Activated CD4-positive, alpha-beta memory T cell treated with anti-CD3 and anti-CD28 coated beads for 36 hours (primary cell): ENCODE measurements around the gene FLT3. TPM values are rescaled to one million over a fixed set of nuclear protein-coding genes. Genes with fewer than 3 reads are reported as not detected.

Source experiments
- CTCF ChIA-PET: fragments of 350-600 bp; sonication (Branson Sonifier 250); formaldehyde crosslinking; loops from one replicate; lab custom pipeline; 2021; ENCODE audit warnings: antibody characterized with exemption, inconsistent platforms; lab: Charles Lee
- POLR2A ChIA-PET: fragments of 350-600 bp; sonication (Branson Sonifier 250); formaldehyde crosslinking; loops from one replicate; lab custom pipeline; 2021; ENCODE audit warnings: antibody characterized with exemption; lab: Charles Lee
- DNase-seq: peaks from one replicate; pipeline ENCODE4 v3.0.0-alpha.2; 2020
- H3K27ac Mint-ChIP-seq: one replicate; pipeline ENCODE4 v1.8.0; 2021; ENCODE audit warnings: mixed read lengths
- H3K27me3 Mint-ChIP-seq: one replicate; pipeline ENCODE4 v1.8.0; 2021; ENCODE audit warnings: mixed read lengths
- H3K36me3 Mint-ChIP-seq: one replicate; pipeline ENCODE4 v1.8.0; 2021; ENCODE audit warnings: mixed read lengths
- H3K4me1 Mint-ChIP-seq: one replicate; pipeline ENCODE4 v1.8.0; 2021; ENCODE audit warnings: low read depth, mixed read lengths
- H3K4me3 Mint-ChIP-seq: one replicate; pipeline ENCODE4 v1.8.0; 2021; ENCODE audit warnings: mild to moderate bottlenecking, mixed read lengths
- H3K9me3 Mint-ChIP-seq: one replicate; pipeline ENCODE4 v1.8.0; 2021; ENCODE audit warnings: mixed read lengths
- intact Hi-C: fragments of 100-400 bp; cut with micrococcal nuclease; formaldehyde crosslinking; loops from one replicate; pipeline ENCODE4 v1.15.1; 2023
- total RNA-seq, 2 experiments: library from RNA; stranded (reverse); gene quantifications; one replicate each; pipeline ENCODE4 v1.2.3, GENCODE V29; 2021

FLT3 gene
- total RNA-seq, 2 experiments from 2014 or later = not detected

DNA sequence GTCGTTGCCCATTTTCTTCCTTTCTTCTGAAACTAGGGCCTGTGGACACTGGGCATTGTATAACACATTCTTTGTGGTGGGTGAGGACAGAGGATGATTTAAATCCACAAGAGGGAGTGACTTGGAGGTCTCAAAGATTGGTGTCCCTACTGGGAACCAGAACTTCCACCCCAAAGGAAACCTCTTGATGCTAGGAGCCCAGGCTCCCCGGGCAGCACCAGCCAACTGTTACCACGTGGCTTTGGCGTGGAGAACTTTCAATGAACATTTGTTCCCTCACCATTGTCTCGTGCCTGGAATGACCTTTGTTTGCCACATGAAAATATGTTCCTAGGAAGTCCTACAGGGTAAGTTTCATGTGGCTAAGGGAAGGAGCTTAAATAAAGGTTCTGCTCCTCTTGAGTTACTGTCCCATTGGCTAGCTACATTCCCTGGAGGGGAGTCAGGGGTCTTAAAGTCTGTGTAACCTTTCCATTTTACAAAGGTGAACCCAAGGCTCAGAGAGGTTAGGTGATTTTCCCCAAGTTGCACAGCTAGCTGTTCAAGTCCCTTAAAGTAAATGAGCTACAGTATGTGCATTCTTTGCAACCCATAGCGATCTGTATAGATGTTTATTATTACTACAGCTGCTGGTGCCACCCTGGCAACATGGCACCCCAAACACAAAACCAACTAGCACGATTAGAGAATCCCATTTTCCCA lies 126.3 kb downstream of the FLT3 start:
- H3K36me3 Mint-ChIP-seq = no peaks in the 10 kb centered on the region
- H3K9me3 Mint-ChIP-seq = no peaks in the 10 kb centered on the region
- H3K4me1 Mint-ChIP-seq = peaks cover 26% of the 10 kb centered on the region
- H3K27me3 Mint-ChIP-seq = peaks cover 83% of the 10 kb centered on the region
- no peak overlapping the region for H3K4me3 Mint-ChIP-seq
- H3K27ac Mint-ChIP-seq = no peak overlapping the region
- CTCF ChIA-PET = no interaction called here
- POLR2A ChIA-PET = no interaction called here
- intact Hi-C loops = no loop called here
- DNase-seq = no peak

DNA sequence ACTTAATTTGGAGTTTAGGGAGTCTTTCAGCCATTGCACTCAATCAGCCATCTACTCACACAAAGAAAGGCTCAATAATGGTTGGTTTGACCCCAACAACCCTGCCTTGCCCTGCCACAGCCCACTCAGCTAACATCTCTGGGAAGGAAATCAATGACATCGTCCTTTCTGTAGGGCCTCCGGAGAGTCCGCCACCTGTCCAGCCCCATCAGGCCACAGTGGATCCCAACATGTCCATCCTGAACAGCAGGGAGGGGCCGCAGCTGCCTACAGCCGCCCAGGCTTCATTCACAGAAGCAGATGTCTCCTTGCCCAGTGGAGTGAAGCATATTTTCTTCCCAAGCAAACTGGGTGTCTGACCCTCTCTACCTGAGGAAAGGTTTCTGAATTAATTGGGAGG lies 127.1 kb downstream of the FLT3 start:
- ChIA-PET POLR2A (no interaction called here), CTCF (interaction anchor here (2.6 kb wide), 1 partner anchor 147 kb away, joined by 6 read pairs; no protein-coding TSS in a partner anchor)
- H3K4me1 Mint-ChIP-seq = peaks cover 21% of the 10 kb centered on the region

DNA sequence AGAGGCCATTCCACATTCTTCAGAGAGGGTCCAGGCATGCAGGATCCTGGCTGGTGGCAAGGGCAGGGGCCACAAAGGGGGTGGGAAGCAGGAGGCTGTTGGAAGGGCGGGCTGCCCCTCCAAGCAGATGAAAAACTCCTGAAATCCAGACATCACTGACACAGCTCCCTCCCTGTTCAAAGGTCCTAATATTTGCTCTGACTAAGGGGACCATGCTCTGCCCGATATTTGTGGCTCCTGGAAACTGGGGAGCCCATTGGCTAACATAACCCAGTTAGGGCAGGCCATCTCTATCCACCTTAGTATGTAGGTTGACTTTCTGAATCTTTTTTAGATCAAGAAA lies 127.9 kb downstream of the FLT3 start:
- no peak for DNase-seq
- ChIA-PET CTCF (interaction anchor here (2.6 kb wide), 1 partner anchor 146 kb away, joined by 6 read pairs; no protein-coding TSS in a partner anchor), POLR2A (no interaction called here)
- Mint-ChIP-seq H3K36me3 (no peaks in the 10 kb centered on the region), H3K4me1 (peaks cover 24% of the 10 kb centered on the region), H3K4me3 (no peak overlapping the region), H3K9me3 (no peaks in the 10 kb centered on the region), H3K27me3 (peaks cover 82% of the 10 kb centered on the region), H3K27ac (no peak overlapping the region)
- intact Hi-C loops = no loop called here

More for the DNA sequence above, 127.1 kb downstream of the FLT3 start:
- no peak for DNase-seq
- H3K4me3 Mint-ChIP-seq = no peak overlapping the region
- H3K36me3 Mint-ChIP-seq = no peaks in the 10 kb centered on the region
- no peak overlapping the region for H3K27ac Mint-ChIP-seq
- no peaks in the 10 kb centered on the region for H3K9me3 Mint-ChIP-seq
- peaks cover 78% of the 10 kb centered on the region for H3K27me3 Mint-ChIP-seq
- intact Hi-C loops = no loop called here

GRCh38 chr13:27971776-27972477 lies 128.4 kb downstream of the FLT3 start:
- intact Hi-C loops = no loop called here
- Mint-ChIP-seq H3K9me3 (no peaks in the 10 kb centered on the region), H3K27me3 (peaks cover 82% of the 10 kb centered on the region), H3K4me1 (peaks cover 27% of the 10 kb centered on the region), H3K36me3 (no peaks in the 10 kb centered on the region), H3K27ac (no peak overlapping the region), H3K4me3 (no peak overlapping the region)
- ChIA-PET CTCF (interaction anchor here (0.7 to 2.6 kb wide), 4 partner anchors 10 to 145 kb away, joined by 3 to 6 read pairs (median 4); no protein-coding TSS in a partner anchor), POLR2A (no interaction called here)
- DNase-seq = no peak

DNA sequence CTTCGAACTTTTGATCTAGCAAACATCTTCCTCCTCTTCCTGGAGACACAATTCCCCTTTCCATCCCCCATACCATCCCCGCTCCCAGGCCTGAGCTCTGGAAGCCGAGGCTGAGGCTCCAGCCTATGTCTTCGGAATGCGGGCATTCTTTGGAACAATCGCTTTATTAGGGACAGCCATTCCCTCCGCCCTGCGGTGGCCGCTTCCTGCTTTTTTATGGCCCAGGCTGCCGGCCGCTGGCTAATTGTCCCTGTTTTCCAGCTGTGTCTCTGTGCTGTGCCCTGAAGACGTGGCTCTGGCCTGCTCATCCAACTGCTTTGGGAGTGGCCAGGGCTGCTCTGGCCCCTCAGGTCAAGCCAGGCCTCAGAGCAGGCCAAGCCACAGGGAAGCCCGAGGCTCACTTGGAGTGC lies 129.1 kb downstream of the FLT3 start:
- no peaks in the 10 kb centered on the region for H3K9me3 Mint-ChIP-seq

GRCh38 chr13:27970382-27971235 lies 129.8 kb downstream of the FLT3 start:
- intact Hi-C loops = no loop called here
- POLR2A ChIA-PET = interaction anchor here (0.8 kb wide), 1 partner anchor 49 kb away, joined by 3 read pairs; no protein-coding TSS in a partner anchor

More for the DNA sequence above, 129.1 kb downstream of the FLT3 start:
- Mint-ChIP-seq H3K36me3 (no peaks in the 10 kb centered on the region), H3K27me3 (peaks cover 80% of the 10 kb centered on the region), H3K4me3 (no peak overlapping the region), H3K4me1 (peaks cover 30% of the 10 kb centered on the region), H3K27ac (no peak overlapping the region)
- no peak for DNase-seq
- POLR2A ChIA-PET = no interaction called here
- intact Hi-C loops = no loop called here
- CTCF ChIA-PET = interaction anchor here (0.7 to 2.6 kb wide), 5 partner anchors 9 to 145 kb away, joined by 3 to 11 read pairs (median 5); no protein-coding TSS in a partner anchor

GRCh38 chr13:27969866-27970229 lies 130.5 kb downstream of the FLT3 start:
- peaks cover 26% of the 10 kb centered on the region for H3K4me1 Mint-ChIP-seq
- no peak overlapping the region for H3K4me3 Mint-ChIP-seq
- DNase-seq = no peak
- ChIA-PET CTCF (interaction anchor here (0.6 to 2.5 kb wide), 5 partner anchors 11 to 144 kb away, joined by 3 to 11 read pairs (median 4); no protein-coding TSS in a partner anchor), POLR2A (interaction anchor here (0.8 kb wide), 1 partner anchor 48 kb away, joined by 3 read pairs; no protein-coding TSS in a partner anchor)
- H3K27me3 Mint-ChIP-seq = peaks cover 80% of the 10 kb centered on the region
- H3K9me3 Mint-ChIP-seq = no peaks in the 10 kb centered on the region
- H3K36me3 Mint-ChIP-seq = no peaks in the 10 kb centered on the region
- intact Hi-C loops = loop anchor here (2.0 kb wide), 1 partner anchor 47 kb away; no protein-coding TSS in a partner anchor
- H3K27ac Mint-ChIP-seq = no peak overlapping the region

More at GRCh38 chr13:27970382-27971235, 129.8 kb downstream of the FLT3 start:
- Mint-ChIP-seq H3K27me3 (peaks cover 80% of the 10 kb centered on the region), H3K9me3 (no peaks in the 10 kb centered on the region), H3K36me3 (no peaks in the 10 kb centered on the region), H3K4me1 (peaks cover 31% of the 10 kb centered on the region), H3K4me3 (no peak overlapping the region), H3K27ac (no peak overlapping the region)
- CTCF ChIA-PET = interaction anchor here (0.6 to 2.6 kb wide), 8 partner anchors 9 to 144 kb away, joined by 3 to 11 read pairs (median 4); no protein-coding TSS in a partner anchor
- no peak for DNase-seq

- H3K27me3 Mint-ChIP-seq = peaks cover 76% of the 10 kb centered on the region
- intact Hi-C loops = loop anchor here (2.0 kb wide), 1 partner anchor 46 kb away; no protein-coding TSS in a partner anchor
- no peak within 1 kb of the TSS for H3K27ac Mint-ChIP-seq
Measured at GRCh38 chr13:27969082-27969865, 131.1 kb downstream of the FLT3 start, which contains the start of gene CDX2. CDX2 (minus strand) TSS chr13:27969315; CDS start chr13:27969006, 309 bp downstream.

DNA sequence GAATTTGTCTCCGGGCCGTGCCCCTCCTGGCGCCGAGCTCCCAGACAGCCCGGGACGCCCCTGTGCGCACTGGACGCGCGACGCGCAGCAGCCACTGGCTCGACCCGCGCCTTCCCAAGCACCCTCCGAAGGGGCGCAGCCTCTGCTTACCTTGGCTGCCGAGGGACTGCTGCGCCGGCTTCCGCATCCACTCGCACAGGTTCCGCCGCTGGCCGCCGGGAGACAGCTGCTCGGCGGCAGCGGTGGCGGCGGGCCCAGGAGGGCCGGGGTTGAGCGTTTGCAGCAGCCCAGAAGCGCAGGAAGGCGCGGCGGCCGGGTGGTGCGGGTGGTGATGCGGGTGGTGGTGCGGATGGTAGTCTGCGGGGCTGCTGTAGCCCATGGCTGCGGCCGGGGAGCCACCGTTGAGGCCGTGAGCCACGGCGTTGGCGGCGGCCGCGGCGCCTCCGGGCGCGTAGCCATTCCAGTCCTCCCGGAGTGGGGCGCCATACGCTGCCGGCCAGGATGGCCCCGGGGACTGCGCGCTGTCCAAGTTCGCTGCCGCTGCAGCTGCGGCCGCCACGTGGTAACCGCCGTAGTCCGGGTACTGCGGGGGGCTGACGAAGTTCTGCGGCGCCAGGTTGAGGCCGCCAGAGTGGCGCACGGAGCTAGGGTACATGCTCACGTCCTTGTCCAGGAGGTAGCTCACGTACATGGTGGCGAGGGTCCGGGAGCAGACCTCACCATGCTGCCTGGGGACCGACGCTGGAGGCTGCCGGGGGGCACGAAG lies 131.9 kb downstream of the FLT3 start:
- Mint-ChIP-seq H3K27ac (no peak overlapping the region), H3K4me3 (no peak overlapping the region), H3K27me3 (peaks cover 71% of the 10 kb centered on the region), H3K36me3 (no peaks in the 10 kb centered on the region), H3K9me3 (no peaks in the 10 kb centered on the region), H3K4me1 (peaks cover 26% of the 10 kb centered on the region)
- CTCF ChIA-PET = interaction anchor here (1.0 to 2.5 kb wide), 6 partner anchors 9 to 142 kb away, joined by 3 to 11 read pairs (median 5); no protein-coding TSS in a partner anchor
- intact Hi-C loops = loop anchor here (2.0 kb wide), 1 partner anchor 46 kb away; no protein-coding TSS in a partner anchor
- POLR2A ChIA-PET = no interaction called here
- DNase-seq = no peak

More at GRCh38 chr13:27969082-27969865, 131.1 kb downstream of the FLT3 start, which contains the start of gene CDX2:
- ChIA-PET CTCF (interaction anchor here (1.0 to 2.5 kb wide), 4 partner anchors 10 to 143 kb away, joined by 3 to 11 read pairs (median 7); no protein-coding TSS in a partner anchor), POLR2A (interaction anchor here (0.8 kb wide), 1 partner anchor 48 kb away, joined by 3 read pairs; no protein-coding TSS in a partner anchor)
- Mint-ChIP-seq H3K4me3 (no peak within 1 kb of the TSS), H3K36me3 (no peaks in the 10 kb centered on the region), H3K4me1 (peaks cover 26% of the 10 kb centered on the region), H3K9me3 (no peaks in the 10 kb centered on the region)
- DNase-seq = no peak

DNA sequence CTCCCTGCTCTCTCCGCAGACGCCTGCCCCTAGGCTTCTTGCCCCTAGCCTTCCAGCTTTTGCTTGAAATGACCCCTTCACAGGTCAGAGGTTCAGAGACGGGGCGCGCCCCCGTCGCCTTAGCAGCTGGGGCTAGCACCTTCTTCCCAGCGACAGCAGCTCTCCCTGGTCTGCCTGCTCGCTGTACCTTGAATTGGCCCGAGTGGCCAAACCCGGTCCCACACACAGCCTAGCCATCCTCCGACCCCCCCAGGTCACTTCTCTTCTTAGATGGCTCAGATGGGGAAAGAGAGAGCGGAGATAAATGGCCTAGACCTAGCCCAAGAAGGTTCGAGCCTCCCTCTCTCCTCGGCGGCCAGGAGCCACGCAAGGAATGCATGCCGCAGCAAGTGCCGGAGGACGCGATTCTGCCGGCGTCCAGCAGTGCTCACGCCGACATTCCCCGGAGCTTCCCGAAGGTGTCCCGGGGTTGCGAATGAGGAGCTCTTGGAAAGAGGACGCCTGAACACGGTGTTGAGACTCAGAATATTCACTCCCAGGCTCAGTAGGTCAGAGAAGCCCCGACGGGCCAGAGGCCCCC lies 132.6 kb downstream of the FLT3 start:
- intact Hi-C loops = loop anchor here (2.0 kb wide), 1 partner anchor 45 kb away; no protein-coding TSS in a partner anchor
- Mint-ChIP-seq H3K36me3 (no peaks in the 10 kb centered on the region), H3K9me3 (no peaks in the 10 kb centered on the region), H3K4me3 (peak overlapping the region; percentile 20), H3K4me1 (peaks cover 26% of the 10 kb centered on the region), H3K27me3 (peaks cover 70% of the 10 kb centered on the region), H3K27ac (peak overlapping the region; percentile 54)
- ChIA-PET CTCF (interaction anchor here (0.9 to 1.6 kb wide), 4 partner anchors 14 to 140 kb away, joined by 3 to 5 read pairs (median 4); no protein-coding TSS in a partner anchor), POLR2A (no interaction called here)
- DNase-seq = no peak
